SK-N-SH treated with all-trans-retinoic acid at 6 μM for 48 hours (cell line): ENCODE measurements around the gene OR2Y1.

Source experiments
- ATAC-seq: fragments of 200-7000 bp; cut with Tn5 transposase; 3 replicates; pipeline ENCODE4 v1.9.1; 2020; ENCODE audit warnings: mild to moderate bottlenecking, moderate library complexity
- ARNTL ChIP-seq: fragments of 450-650 bp; formaldehyde crosslinking; IDR thresholded peaks from 2 replicates; pipeline ENCODE4 v1.5.0; 2020; ENCODE audit warnings: low read depth, mild to moderate bottlenecking, moderate library complexity, borderline replicate concordance
- CREB5 ChIP-seq: fragments of 250-450 bp; sonication (Bioruptor Pico); IDR thresholded peaks from 2 replicates; pipeline ENCODE4 v1.5.1; 2020; ENCODE audit warnings: low read depth, mild to moderate bottlenecking, moderate library complexity
- CSDC2 ChIP-seq: fragments of 250-450 bp; sonication (Bioruptor Pico); IDR thresholded peaks from 2 replicates; pipeline ENCODE4 v1.5.0; 2020; ENCODE audit warnings: mild to moderate bottlenecking, moderate library complexity
- ESRRG ChIP-seq: fragments of 250-450 bp; sonication (Bioruptor Pico); IDR thresholded peaks from 2 replicates; pipeline ENCODE4 v1.6.1; 2021; ENCODE audit warnings: mild to moderate bottlenecking
- GLIS3 ChIP-seq: fragments of 250-450 bp; sonication (Bioruptor Pico); IDR thresholded peaks from 2 replicates; pipeline ENCODE4 v1.5.0; 2020; ENCODE audit warnings: mild to moderate bottlenecking, moderate library complexity
- ISL1 ChIP-seq: fragments of 250-450 bp; sonication (Bioruptor Pico); IDR thresholded peaks from 2 replicates; pipeline ENCODE4 v2.1.2; 2022; ENCODE audit warnings: mild to moderate bottlenecking, moderate library complexity
- OSR1 ChIP-seq: fragments of 250-450 bp; sonication (Bioruptor Pico); IDR thresholded peaks from 2 replicates; pipeline ENCODE4 v1.8.0; 2022; ENCODE audit warnings: moderate library complexity, mild to moderate bottlenecking, inconsistent platforms
- PATZ1 ChIP-seq: fragments of 250-450 bp; sonication (Bioruptor Pico); IDR thresholded peaks from 2 replicates; pipeline ENCODE4 v1.8.0; 2020; ENCODE audit warnings: mild to moderate bottlenecking, moderate library complexity, borderline replicate concordance
- POU6F1 ChIP-seq: fragments of 250-450 bp; sonication (Bioruptor Pico); IDR thresholded peaks from 2 replicates; pipeline ENCODE4 v1.8.0; 2021; ENCODE audit warnings: low read depth, mild to moderate bottlenecking, moderate library complexity, borderline replicate concordance
- PPARA ChIP-seq: fragments of 250-450 bp; sonication (Bioruptor Pico); IDR thresholded peaks from 2 replicates; pipeline ENCODE4 v1.5.0; 2020; ENCODE audit warnings: mild to moderate bottlenecking, borderline replicate concordance
- TCF4 ChIP-seq: fragments of 250-450 bp; sonication (Bioruptor Pico); IDR thresholded peaks from 2 replicates; pipeline ENCODE4 v1.8.0; 2021; ENCODE audit warnings: mild to moderate bottlenecking, moderate library complexity, borderline replicate concordance
- TOX ChIP-seq: fragments of 250-450 bp; sonication (Bioruptor Pico); IDR thresholded peaks from 2 replicates; pipeline ENCODE4 v1.8.0; 2021; ENCODE audit warnings: mild to moderate bottlenecking, moderate library complexity, borderline replicate concordance
- TSHZ2 ChIP-seq: fragments of 250-450 bp; sonication (Bioruptor Pico); IDR thresholded peaks from 2 replicates; pipeline ENCODE4 v1.5.0; 2020; ENCODE audit warnings: mild to moderate bottlenecking, moderate library complexity
- ZC3H10 ChIP-seq: fragments of 250-450 bp; sonication (Bioruptor Pico); IDR thresholded peaks from 2 replicates; pipeline ENCODE4 v1.5.1; 2021; ENCODE audit warnings: mild to moderate bottlenecking, moderate library complexity
- ZFP3 ChIP-seq: fragments of 250-450 bp; sonication (Bioruptor Pico); IDR thresholded peaks from 2 replicates; pipeline ENCODE4 v1.5.0; 2020; ENCODE audit warnings: mild to moderate bottlenecking, moderate library complexity
- ZNF565 ChIP-seq: fragments of 450-650 bp; formaldehyde crosslinking; conservative IDR thresholded peaks from 2 replicates; pipeline ENCODE4 v1.5.0; 2020; ENCODE audit warnings: low read depth, mild to moderate bottlenecking, moderate library complexity
- ZNF70 ChIP-seq: fragments of 450-650 bp; formaldehyde crosslinking; IDR thresholded peaks from 2 replicates; pipeline ENCODE4 v1.5.0; 2020; ENCODE audit warnings: mild to moderate bottlenecking, moderate library complexity
- ZNF8 ChIP-seq: fragments of 450-650 bp; formaldehyde crosslinking; IDR thresholded peaks from 2 replicates; pipeline ENCODE4 v1.5.0; 2020; ENCODE audit warnings: mild to moderate bottlenecking, moderate library complexity
- TF ChIP-seq, protein P1 (sequence below): fragments of 250-450 bp; sonication (Bioruptor Pico); IDR thresholded peaks from 2 replicates; pipeline ENCODE4 v1.5.1; 2021; ENCODE audit warnings: mild to moderate bottlenecking, moderate library complexity

OR2Y1 gene

GRCh38 chr5:180786531-180787398 lies 46.9 kb upstream of the OR2Y1 start (continued):
- no peak for TF ChIP-seq TSHZ2

DNA sequence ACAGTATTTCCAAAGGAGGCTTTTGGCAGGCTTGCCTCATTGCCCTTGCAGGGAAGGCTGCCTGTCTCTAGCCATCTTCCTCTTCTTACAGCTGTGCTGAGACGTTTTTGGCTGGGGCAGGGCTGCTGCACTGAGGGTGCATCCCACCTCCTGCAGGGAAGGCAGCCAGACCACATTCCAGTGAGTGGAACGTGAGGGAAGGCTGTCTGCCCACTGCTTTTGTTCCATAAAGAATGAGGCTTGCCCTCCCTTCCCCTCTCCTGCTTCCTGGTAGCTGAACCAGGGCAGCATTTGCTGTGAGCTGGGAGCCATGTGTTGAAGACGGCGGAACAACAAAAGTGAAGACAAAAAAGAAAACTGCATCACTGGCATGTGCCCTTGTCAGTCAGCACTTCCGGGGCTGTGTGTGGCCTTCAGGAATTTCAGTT lies 46.0 kb upstream of the OR2Y1 start:
- TF ChIP-seq POU6F1 (no peak), TOX (no peak), OSR1 (CRISPR knock-in tag) (no peak), ISL1 (CRISPR knock-in tag) (no peak)
- peak; percentile 70 for ATAC-seq

- peak; percentile 45 for ATAC-seq
- TF ChIP-seq TSHZ2 (no peak), ZNF565 (no peak), ZNF70 (no peak), OSR1 (CRISPR knock-in tag) (no peak)
- TF ChIP-seq, protein P1, sequence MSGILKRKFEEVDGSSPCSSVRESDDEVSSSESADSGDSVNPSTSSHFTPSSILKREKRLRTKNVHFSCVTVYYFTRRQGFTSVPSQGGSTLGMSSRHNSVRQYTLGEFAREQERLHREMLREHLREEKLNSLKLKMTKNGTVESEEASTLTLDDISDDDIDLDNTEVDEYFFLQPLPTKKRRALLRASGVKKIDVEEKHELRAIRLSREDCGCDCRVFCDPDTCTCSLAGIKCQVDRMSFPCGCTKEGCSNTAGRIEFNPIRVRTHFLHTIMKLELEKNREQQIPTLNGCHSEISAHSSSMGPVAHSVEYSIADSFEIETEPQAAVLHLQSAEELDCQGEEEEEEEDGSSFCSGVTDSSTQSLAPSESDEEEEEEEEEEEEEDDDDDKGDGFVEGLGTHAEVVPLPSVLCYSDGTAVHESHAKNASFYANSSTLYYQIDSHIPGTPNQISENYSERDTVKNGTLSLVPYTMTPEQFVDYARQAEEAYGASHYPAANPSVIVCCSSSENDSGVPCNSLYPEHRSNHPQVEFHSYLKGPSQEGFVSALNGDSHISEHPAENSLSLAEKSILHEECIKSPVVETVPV (CRISPR knock-in tag), result no peak
These were observed 45.4 kb upstream of the OR2Y1 start for GRCh38 chr5:180785121-180785781.

GRCh38 chr5:180784497-180785097 lies 44.7 kb upstream of the OR2Y1 start:
- peak; percentile 86 for ATAC-seq
- TF ChIP-seq ZNF8, result no peak
- TF ChIP-seq ZC3H10 (CRISPR knock-in tag), result no peak
- TF ChIP-seq ESRRG (CRISPR knock-in tag), result no peak
- TF ChIP-seq CSDC2 (CRISPR knock-in tag), result no peak
- TF ChIP-seq PATZ1, result no peak
- TF ChIP-seq TCF4 (CRISPR knock-in tag), result no peak
- no peak for TF ChIP-seq ZNF70
- TF ChIP-seq ARNTL (CRISPR knock-in tag), result no peak
- no peak for TF ChIP-seq ZNF565
- no peak for TF ChIP-seq ZFP3
- TF ChIP-seq PPARA (CRISPR knock-in tag), result no peak
- no peak for TF ChIP-seq CREB5 (CRISPR knock-in tag)
- no peak for TF ChIP-seq GLIS3
- TF ChIP-seq OSR1 (CRISPR knock-in tag), result no peak
- TF ChIP-seq TSHZ2, result no peak
